IPS-NIHi7 (cell line): ENCODE data around the gene CMTM1.

Experiments
- DNase-seq: peaks from one replicate; pipeline ENCODE4 v3.0.0; 2012; ENCODE audit warnings: mixed read lengths; ENCODE audit errors: extremely low spot score

Gene CMTM1, protein sequence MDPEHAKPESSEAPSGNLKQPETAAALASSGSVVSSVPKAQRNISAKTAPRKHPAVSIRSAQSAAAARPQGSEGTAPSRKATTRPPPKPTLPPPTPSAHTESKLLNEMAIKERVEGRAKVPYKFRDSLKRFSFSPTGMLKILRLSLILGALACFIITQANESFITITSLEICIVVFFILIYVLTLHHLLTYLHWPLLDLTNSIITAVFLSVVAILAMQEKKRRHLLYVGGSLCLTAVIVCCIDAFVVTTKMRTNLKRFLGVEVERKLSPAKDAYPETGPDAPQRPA

GRCh38 chr16:66566051-66566901 lies at the start of gene CMTM1:
CMTM1 (plus strand) TSS chr16:66566439; CDS start chr16:66566514, 75 bp downstream.
- DNase-seq = no peak

- DNase-seq = no peak
These were observed 49.8 kb upstream of the CMTM1 start for GRCh38 chr16:66516509-66516807.

DNA sequence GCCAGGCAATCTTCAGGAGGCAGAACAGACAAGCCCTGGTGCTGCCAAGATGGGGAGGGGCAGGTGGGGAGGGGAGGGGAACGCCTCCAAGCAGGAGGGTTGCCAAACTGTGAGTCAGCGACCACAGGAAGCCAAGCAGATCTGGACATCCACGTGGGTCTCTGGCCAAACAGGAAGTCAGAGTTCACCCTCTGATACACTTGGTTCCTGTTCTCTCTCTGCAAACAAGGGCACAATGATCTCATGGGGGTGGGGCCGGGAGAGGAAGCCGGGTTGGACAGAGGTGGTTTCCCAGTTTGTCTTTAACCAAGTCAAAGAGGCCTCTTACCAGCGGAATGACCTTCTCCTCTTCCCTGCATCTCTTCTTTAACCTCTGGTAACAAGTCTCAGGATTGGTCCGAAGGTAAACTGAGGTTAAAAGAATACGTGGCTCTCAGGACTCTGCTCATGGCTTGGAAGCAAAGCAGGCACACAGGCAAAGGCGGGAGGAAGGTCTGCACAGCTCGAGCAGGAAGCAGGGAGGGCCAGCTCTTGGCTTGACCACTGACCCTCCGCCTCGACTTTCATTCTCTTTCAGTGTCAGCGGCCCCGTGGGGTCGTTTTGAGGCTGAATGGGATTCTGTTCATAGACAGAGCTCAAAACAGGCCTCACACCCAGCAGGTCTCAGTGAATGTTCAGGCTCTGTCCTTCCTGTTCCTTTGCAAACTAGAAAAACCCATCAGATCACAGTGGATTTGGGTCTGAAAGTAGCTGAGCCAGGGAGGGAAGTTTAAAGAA lies 49.2 kb upstream of the CMTM1 start:
- peak; percentile 73 for DNase-seq

DNA sequence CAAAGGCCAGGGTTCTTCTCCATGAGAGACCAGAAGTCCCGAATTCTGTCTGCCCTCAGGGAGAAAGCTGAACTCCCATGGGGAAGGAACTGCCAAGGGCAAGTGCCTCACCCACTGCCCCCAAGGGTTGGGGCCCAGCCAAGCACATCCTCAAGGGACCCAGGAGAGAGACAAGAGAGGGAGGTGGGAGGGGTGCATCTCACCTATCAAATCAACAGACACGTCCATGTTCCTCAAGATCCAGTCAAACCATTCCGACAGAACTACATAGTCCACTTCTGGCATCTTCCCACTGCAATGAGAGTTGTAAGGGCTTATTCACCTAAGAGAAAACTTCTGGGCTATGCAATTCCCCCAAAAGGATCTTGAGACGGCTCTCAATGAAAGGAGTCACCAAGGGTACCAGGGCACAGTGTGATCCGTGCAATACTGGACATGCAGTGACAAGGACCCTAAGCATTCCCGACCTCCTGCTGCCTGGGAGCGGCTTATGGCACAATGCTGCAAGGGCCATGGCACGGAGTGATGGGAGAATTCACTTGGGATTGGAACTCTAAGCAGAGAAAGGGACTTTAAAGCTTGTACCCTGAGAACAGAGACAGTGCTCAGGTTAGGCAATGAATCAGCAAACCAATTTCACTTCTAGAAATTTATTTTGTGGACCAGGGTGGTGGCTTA lies 48.5 kb upstream of the CMTM1 start:
- no peak for DNase-seq

- no peak for DNase-seq
These were observed 46.5 kb upstream of the CMTM1 start for GRCh38 chr16:66519482-66520373.

GRCh38 chr16:66520406-66521170 lies 45.7 kb upstream of the CMTM1 start:
- no peak for DNase-seq

GRCh38 chr16:66521252-66521713 lies 45.0 kb upstream of the CMTM1 start:
- no peak for DNase-seq

DNA sequence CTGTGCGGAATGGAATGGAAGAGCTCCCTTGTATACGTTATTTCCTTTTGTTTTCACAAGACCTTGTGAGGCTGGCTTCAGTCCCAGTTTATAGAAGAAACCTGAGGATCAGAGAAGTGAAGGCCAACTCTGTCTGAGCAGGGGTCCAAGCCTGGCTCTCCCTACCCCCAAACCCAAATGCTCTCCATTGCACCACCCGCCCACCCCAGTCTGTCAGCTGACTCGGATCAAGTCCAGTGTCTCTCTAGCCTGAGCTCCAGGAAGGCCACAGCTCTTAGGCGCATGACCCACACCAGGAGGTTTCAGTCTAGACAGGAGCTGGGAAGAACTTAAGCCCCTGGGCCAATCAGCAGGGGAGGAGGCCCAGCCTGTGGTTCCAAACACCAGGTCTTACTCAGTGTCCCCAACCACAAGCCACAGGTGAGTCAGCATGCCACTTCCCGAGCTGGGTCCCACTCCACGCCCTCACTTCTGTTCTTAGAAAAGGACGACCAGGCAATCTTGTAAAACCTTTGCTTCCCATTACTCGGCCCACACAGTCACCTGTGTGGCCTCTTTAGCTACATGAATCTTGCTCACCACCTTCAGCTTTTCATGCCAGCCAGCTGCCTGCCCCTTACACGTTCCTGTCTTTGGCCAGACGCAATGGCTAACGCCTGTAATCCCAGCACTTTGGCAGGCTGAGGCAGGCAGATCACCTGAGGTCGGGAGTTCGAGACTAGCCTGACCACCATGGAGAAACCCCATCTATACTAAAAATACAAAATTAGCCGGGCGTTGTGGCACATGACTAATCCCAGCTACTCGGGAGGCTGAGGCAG lies 44.1 kb upstream of the CMTM1 start:
- no peak for DNase-seq

- no peak for DNase-seq
These were observed 43.2 kb upstream of the CMTM1 start for GRCh38 chr16:66522816-66523590.

DNA sequence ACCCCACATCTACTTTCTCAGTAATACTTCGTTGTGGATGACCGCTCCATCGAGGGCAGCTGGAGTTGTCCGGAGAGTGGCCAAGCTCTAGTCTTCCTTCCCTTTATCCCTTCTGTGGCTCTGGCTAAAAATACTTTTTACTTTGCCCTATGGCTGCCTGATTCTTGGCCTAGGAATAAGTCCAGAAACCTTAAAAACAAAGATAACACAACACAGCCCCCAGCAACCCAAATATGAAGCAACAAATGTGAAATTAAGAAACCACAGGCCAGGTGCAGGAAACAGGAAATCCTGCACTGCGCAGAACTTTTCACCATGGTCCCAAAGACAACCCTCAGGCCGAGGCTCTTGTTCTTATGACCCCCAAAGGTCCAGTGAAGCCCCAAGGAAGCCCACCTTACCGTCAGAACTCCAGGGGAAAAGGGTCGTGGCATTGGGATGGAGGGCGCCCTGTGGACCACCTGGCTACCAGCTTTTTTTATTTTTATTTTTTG lies 42.3 kb upstream of the CMTM1 start:
- DNase-seq = no peak

DNA sequence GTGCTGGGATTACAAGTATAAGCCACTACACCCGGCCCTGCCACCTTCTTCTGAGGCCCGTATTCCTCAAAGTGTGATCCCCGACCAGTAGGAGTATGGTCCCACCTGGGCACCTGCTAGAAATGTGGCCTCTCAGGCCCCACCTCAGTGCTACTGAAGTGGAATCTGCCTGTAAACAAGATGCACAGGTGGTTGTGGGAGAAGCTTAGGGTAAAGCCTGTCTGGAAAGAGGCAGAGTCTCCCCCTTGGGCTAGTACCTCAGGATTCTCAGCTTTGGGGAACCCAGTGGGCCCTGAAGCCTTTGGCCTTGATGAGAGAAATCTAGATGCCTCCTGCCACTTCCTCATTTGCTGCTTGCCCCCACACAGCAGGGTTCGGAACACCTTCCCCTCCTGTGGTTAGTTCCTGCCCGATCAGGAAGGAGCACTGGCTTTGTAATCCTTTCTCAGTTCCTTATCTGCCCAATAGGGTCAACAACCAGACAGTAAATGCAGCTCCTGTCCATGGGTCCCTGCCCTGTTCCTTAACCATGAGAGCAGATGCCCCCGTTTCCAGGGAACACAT lies 41.6 kb upstream of the CMTM1 start:
- no peak for DNase-seq

GRCh38 chr16:66525396-66526180 lies 40.7 kb upstream of the CMTM1 start:
- DNase-seq = no peak

- no peak for DNase-seq
These were observed 37.9 kb upstream of the CMTM1 start for GRCh38 chr16:66528294-66528693.

GRCh38 chr16:66529475-66529874 lies 36.8 kb upstream of the CMTM1 start:
- no peak for DNase-seq

GRCh38 chr16:66534376-66534799 lies 31.9 kb upstream of the CMTM1 start:
- no peak for DNase-seq

DNA sequence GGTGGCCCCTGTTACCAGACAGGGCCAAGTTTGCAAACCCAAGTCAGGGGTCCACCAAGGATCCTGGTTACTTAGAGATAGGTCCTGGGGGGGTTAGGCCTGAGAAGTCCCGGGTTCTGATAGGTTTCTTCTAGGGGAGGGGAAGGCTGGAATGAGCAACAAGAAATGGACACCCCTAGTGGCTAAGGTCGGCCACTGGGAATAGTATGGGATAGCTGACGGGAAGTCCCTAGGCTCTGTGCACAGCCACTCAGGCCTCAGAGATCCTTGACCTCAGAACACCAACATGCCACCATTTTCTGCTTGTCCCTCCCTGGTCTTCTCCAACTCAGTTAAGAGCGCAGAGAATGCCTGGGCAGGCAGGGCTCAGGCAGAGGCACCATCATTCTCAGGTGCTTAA lies 29.7 kb upstream of the CMTM1 start:
- no peak for DNase-seq

- no peak for DNase-seq
These were observed 29.0 kb upstream of the CMTM1 start for GRCh38 chr16:66537236-66537635.
